NCI-H187 (cell line): Measurements from ENCODE around the gene NBEA.

Experiments used
- DNase-seq, 2 experiments: peaks; one replicate each; lab custom pipeline; 2025; lab: John Stamatoyannopoulos, UW

Gene NBEA

GRCh38 chr13:35278917-35279316, 336.8 kb downstream of the NBEA start:
- no peak for DNase-seq

- no peak for DNase-seq
Measured at GRCh38 chr13:35279500-35279899, 337.4 kb downstream of the NBEA start.

- DNase-seq = no peak
Measured at GRCh38 chr13:35283856-35284255, 341.8 kb downstream of the NBEA start.

- no peak for DNase-seq
Measured at GRCh38 chr13:35285677-35286076, 343.6 kb downstream of the NBEA start.

GRCh38 chr13:35292329-35292728, 350.3 kb downstream of the NBEA start:
- DNase-seq = no peak

- DNase-seq = no peak
Measured at GRCh38 chr13:35293579-35294226, 351.6 kb downstream of the NBEA start.

- no peak for DNase-seq
Measured at GRCh38 chr13:35309706-35310105, 367.6 kb downstream of the NBEA start.

GRCh38 chr13:35332134-35332533, 390.1 kb downstream of the NBEA start:
- DNase-seq = no peak

GRCh38 chr13:35333157-35333556, 391.1 kb downstream of the NBEA start:
- DNase-seq = no peak

GRCh38 chr13:35342440-35342839, 400.4 kb downstream of the NBEA start:
- DNase-seq = no peak

- no peak for DNase-seq
Measured at GRCh38 chr13:35343417-35343816, 401.3 kb downstream of the NBEA start.

GRCh38 chr13:35345992-35346391, 403.9 kb downstream of the NBEA start:
- DNase-seq = no peak

- no peak for DNase-seq
Measured at GRCh38 chr13:35346494-35346893, 404.4 kb downstream of the NBEA start.

GRCh38 chr13:35347679-35348205, 405.7 kb downstream of the NBEA start:
- no peak for DNase-seq

- no peak for DNase-seq
Measured at GRCh38 chr13:35349052-35349451, 407.0 kb downstream of the NBEA start.

GRCh38 chr13:35349673-35350278, 407.7 kb downstream of the NBEA start:
- DNase-seq = no peak

- no peak for DNase-seq
Measured at GRCh38 chr13:35354285-35354684, 412.2 kb downstream of the NBEA start.

GRCh38 chr13:35354882-35355281, 412.8 kb downstream of the NBEA start:
- no peak for DNase-seq

- DNase-seq = no peak
Measured at GRCh38 chr13:35356572-35356971, 414.5 kb downstream of the NBEA start.

- DNase-seq = no peak
Measured at GRCh38 chr13:35365883-35366282, 423.8 kb downstream of the NBEA start.

- DNase-seq = no peak
Measured at GRCh38 chr13:35367586-35367985, 425.5 kb downstream of the NBEA start.

- no peak for DNase-seq
Measured at GRCh38 chr13:35378939-35379338, 436.9 kb downstream of the NBEA start.

- DNase-seq = no peak
Measured at GRCh38 chr13:35379663-35380062, 437.6 kb downstream of the NBEA start.
